Breast epithelium (tissue), 3 donors: ENCODE results near the gene CFAP70.

Source experiments
- POLR2A ChIP-seq: fragments of 450-650 bp; IDR thresholded peaks from one replicate; pipeline ENCODE4 v1.6.1; 2016; ENCODE audit warnings: antibody characterized with exemption, mild to moderate bottlenecking, moderate library complexity
- POLR2AphosphoS5 ChIP-seq, 3 donors: sonication (generic); formaldehyde crosslinking; IDR thresholded peaks; one replicate each; pipeline ENCODE4 v1.6.1; 2017; ENCODE audit warnings: antibody characterized with exemption in 3 of 3
- TF ChIP-seq, protein P1 (sequence below), 3 donors: fragments of 450-650 bp; IDR thresholded peaks; one replicate each; pipeline ENCODE4 v1.5.1; 2016 to 2017; ENCODE audit warnings: antibody characterized with exemption in 3 of 3, mild to moderate bottlenecking in 3 of 3, moderate library complexity in 3 of 3

GRCh38 chr10:73219384-73219783 lies 139.3 kb downstream of the CFAP70 start:
- TF ChIP-seq POLR2A (no peak), POLR2AphosphoS5 (IDR thresholded peaks at IDR 0.05) (no peak)
- TF ChIP-seq, protein P1, sequence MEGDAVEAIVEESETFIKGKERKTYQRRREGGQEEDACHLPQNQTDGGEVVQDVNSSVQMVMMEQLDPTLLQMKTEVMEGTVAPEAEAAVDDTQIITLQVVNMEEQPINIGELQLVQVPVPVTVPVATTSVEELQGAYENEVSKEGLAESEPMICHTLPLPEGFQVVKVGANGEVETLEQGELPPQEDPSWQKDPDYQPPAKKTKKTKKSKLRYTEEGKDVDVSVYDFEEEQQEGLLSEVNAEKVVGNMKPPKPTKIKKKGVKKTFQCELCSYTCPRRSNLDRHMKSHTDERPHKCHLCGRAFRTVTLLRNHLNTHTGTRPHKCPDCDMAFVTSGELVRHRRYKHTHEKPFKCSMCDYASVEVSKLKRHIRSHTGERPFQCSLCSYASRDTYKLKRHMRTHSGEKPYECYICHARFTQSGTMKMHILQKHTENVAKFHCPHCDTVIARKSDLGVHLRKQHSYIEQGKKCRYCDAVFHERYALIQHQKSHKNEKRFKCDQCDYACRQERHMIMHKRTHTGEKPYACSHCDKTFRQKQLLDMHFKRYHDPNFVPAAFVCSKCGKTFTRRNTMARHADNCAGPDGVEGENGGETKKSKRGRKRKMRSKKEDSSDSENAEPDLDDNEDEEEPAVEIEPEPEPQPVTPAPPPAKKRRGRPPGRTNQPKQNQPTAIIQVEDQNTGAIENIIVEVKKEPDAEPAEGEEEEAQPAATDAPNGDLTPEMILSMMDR (IDR thresholded peaks at IDR 0.05) = no peak
